HL-60 (cell line): Measurements from ENCODE around the gene DCAF17.
"Not testable (repeated sequence)": the region's sequence is repeated elsewhere in the genome, so short reads cannot be mapped to it uniquely, and the experiment has no call there.

Source experiments
- DNase-seq, 2 experiments: peaks; one replicate each; pipeline ENCODE4 v3.0.0-alpha.2; 2010 to 2020; ENCODE audit warnings: low read depth in 1 of 2, low spot score in 1 of 2
- H3K27ac ChIP-seq: fragments of 250-450 bp; sonication (Bioruptor Pico); replicated peaks from 2 replicates; pipeline ENCODE4 v1.5.1; 2020; ENCODE audit warnings: mild to moderate bottlenecking, moderate library complexity
- H3K27me3 ChIP-seq: fragments of 250-450 bp; sonication (Bioruptor Pico); 2 replicates; pipeline ENCODE4 v1.5.1; 2021; ENCODE audit warnings: mild to moderate bottlenecking, moderate library complexity; ENCODE audit not compliant: insufficient read depth, poor library complexity, severe bottlenecking
- H3K4me3 ChIP-seq: replicated peaks from 2 replicates; pipeline ENCODE4 v1.5.1; 2011; ENCODE audit warnings: mild to moderate bottlenecking, control low read depth, low read length; ENCODE audit not compliant: insufficient read depth
- CTCF ChIP-seq: IDR thresholded peaks from one replicate; pipeline ENCODE4 v1.5.1; 2011; ENCODE audit warnings: low read length, control low read depth, inconsistent platforms; ENCODE audit not compliant: insufficient read depth
- GABPA ChIP-seq: IDR thresholded peaks from 2 replicates; pipeline ENCODE4 v1.6.1; 2012; ENCODE audit warnings: low read depth
- POLR2AphosphoS5 ChIP-seq: IDR thresholded peaks from 2 replicates; pipeline ENCODE4 v1.6.1; 2012; ENCODE audit warnings: low read depth
- REST ChIP-seq: IDR thresholded peaks from 2 replicates; pipeline ENCODE4 v1.6.1; 2012; ENCODE audit warnings: low read depth; ENCODE audit not compliant: insufficient replicate concordance
- SPI1 ChIP-seq: IDR thresholded peaks from 2 replicates; pipeline ENCODE4 v1.6.1; 2012; ENCODE audit warnings: low read depth, mild to moderate bottlenecking, borderline replicate concordance

The DCAF17 gene

GRCh38 chr2:171411214-171411613 lies 22.8 kb upstream of the DCAF17 start:
- Histone ChIP-seq H3K27ac (no peak overlapping the region), H3K4me3 (no peak overlapping the region)
- TF ChIP-seq CTCF (no peak), GABPA (no peak), SPI1 (no peak), POLR2AphosphoS5 (no peak), REST (no peak)

DNA sequence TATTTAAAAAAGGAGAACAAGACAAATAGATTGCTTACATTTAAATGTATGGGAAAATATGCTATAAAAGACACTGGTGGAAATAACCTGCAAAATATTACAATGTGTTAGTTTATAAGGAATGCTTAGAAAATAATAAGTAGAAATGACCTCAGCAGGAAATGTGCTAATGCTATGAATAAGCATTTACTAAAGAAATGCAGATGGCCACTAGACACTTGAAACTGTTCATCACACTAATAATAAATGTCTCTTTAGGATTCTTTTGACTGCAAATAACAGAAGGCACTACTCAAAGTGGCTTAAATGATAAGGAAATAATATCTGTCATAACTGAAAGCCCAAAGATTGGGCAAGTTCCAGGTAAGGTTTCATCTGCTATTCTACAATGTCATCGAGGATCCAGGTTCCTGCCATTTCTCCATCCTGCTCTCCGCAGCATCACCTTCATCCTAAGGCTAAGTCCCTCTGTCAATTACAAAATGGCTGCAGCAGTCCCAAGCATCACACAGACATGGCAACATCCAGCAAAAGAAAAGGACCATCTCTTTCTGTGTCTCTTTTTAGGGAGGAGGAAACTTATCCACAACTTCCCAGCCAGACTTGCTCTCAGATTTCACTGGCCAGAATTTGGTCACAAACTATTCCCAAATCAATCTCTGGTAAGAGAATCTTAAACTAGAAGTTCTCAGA lies 22.1 kb upstream of the DCAF17 start:
- H3K27ac ChIP-seq: no peak overlapping the region
- H3K4me3 ChIP-seq: no peak overlapping the region
- no peaks in the 10 kb centered on the region for H3K27me3 ChIP-seq
- no peak for DNase-seq
- no peak for TF ChIP-seq REST
- TF ChIP-seq POLR2AphosphoS5: no peak
- no peak for TF ChIP-seq SPI1
- TF ChIP-seq GABPA: no peak
- TF ChIP-seq CTCF: no peak

More at GRCh38 chr2:171411214-171411613, 22.8 kb upstream of the DCAF17 start:
- H3K27me3 ChIP-seq: no peaks in the 10 kb centered on the region
- DNase-seq: no peak

GRCh38 chr2:171412571-171413175 lies 21.4 kb upstream of the DCAF17 start:
- H3K27ac ChIP-seq: no peak overlapping the region
- H3K27me3 ChIP-seq: no peaks in the 10 kb centered on the region
- no peak overlapping the region for H3K4me3 ChIP-seq
- TF ChIP-seq SPI1: no peak
- no peak for TF ChIP-seq POLR2AphosphoS5
- no peak for TF ChIP-seq CTCF
- no peak for TF ChIP-seq GABPA
- no peak for TF ChIP-seq REST
- no peak for DNase-seq

- H3K27ac ChIP-seq, H3K4me3 ChIP-seq, H3K27me3 ChIP-seq, DNase-seq: not testable (repeated sequence)
Measured at GRCh38 chr2:171414645-171415044, 19.4 kb upstream of the DCAF17 start.
